GM21390 (cell line): ENCODE data around the gene CHIA.
"Not testable (repeated sequence)": the region's sequence is repeated elsewhere in the genome, so short reads cannot be mapped to it uniquely, and the experiment has no call there.

Experiments
- ATAC-seq: cut with Tn5 transposase; IDR thresholded peaks from one replicate; pipeline ENCODE4 v1.9.1; 2021; ENCODE audit not compliant: unreplicated experiment

The CHIA gene

DNA sequence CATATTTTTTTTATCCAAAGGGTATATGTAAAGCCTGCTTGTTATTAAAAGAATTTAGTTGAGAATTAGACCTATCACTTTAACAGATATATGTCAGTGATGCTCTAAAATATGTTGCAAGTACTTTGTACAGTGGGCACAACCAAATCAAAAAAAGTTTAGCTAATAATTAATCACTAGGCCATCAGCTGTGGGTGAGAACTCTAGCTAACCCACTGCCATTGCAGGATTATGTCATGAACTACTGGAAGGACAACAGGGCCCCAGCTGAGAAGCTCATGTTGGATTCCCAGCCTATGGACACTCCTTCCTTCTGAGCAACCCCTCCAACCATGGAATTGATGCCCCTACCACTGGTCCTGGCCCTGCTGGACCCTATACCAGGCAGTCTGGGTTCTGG is 6.8 kb upstream of the CHIA start:
- no peak for ATAC-seq

DNA sequence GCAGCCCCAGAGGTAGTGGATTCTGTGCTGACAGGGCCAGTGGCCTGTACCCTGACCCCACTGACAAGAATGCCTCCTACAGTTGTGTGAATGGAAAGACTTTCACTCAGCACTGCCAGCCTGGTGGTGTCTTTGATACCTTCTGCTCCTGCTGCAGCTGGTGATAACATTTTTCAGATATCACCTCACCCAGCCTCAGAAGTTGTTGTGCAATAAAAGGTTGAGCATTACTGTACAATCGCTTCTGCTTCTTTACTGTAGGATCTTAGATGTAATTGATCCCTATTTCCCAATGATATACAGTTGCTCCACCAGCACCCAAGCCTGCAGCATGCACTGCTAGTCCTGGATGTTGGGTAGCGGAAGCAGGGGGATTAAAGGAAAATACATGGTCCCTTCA is 4.8 kb upstream of the CHIA start:
- no peak for ATAC-seq

DNA sequence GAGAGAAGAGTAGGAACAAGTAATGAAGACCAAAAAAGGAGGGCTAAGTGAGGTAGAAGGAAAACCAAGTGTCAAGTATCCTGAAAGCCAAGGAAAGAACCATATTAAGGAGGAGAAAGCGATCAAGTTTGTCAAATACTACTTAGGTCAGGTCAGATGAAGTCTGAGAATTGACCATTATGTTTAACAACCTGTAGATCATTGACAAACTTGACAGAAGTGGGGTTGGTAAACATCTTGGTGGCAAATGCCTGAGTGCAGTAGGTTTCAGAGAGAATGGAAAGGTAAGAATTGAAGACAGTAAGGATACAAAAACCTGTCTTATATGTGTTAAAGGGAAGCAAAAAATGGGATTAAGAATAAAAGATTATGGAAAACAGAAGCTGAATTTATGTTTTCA is 3.7 kb upstream of the CHIA start:
- no peak for ATAC-seq

DNA sequence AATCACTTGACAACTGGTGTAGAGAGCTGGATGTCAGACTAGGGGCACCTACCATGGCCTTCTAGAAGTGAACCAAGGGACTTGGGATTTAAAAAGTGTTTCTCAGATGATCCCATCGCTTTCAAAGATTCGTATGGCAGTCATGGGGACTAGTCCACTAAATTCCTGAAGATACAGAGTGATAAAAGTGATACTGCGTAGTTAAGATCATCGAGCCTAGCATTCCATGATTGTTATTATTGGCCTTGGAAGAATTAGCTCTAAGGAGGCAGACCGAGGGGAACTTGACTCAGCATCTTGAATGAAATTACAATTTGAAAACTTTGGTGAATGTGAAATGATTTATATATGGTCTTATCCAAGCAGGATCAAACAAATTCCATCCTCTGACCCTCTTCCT is 1.3 kb upstream of the CHIA start:
- ATAC-seq, result no peak

DNA sequence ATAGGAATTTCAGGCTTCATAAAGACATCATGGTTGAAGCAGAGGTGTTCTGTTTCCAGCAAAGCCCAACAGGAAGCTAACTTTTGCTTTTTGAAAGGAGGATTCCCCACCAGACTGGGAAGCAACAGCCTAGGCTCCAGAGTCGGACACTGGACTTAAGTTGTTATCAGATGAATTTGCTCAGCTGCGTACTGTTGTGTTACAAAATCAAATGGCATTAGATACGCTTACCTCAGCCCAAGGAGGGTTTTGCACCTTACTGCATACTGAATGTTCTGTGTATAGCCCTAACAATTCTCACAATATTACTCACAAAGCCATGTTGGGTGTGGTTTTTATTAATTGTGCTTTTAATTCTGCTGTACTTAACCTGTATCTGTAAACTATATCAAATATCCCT is 547 bp upstream of the CHIA start:
- no peak for ATAC-seq

DNA sequence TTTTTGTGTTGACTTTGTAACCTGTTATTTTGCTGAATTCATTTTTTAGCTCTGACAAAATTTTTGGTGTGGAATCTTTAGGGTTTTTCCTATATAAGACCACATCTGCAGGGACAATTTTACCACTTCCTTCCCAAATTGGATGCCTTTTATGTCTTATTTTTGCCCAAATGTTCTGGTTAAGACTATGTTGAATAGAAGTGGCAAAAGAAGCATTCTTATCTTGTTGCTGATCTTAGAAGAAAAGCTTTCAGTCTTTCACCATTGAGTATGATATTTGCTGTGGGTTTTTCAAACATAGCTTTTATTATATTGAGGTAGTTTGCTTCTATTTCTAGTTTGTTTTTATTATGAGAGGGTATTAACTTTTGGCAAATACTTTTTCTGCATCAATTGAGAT is 3.7 kb downstream of the CHIA start:
- ATAC-seq, result no peak

DNA sequence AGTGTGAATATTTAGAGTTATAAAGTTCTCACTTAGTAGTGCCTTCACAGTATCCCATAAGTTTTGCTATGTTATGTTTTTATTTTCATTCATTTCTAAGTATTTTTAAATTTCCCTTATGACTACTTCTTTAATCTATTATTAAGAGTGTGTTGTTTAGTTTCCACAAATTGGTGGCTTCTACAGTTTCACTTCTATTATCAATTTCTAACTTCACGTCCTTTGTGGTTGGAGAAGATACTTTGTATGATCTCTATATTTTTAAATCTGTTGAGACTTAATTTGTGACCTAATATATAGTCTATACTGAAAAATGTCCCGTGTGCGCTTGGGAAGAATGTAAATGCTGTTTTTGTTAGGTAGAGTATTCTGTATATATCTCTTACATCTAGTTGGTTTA is 11.7 kb downstream of the CHIA start:
- ATAC-seq, result no peak

DNA sequence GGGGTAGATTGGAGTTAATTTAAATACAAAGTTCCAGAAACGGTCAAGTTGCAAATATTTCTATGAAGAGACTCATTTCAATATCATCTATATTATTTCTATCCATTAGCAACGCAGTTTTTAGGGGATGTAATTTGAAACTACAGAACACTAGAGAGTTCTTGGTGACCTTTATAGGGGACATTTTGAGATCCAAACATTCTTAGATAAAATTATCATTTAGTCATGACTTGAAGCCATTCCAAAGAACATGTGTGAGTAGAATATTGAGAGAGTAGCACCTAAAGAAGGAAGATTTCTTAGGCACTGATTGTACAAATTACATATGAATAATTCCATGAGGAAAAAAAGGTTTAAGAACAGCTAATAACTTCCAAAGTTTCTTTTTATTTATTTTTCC is 19.0 kb downstream of the CHIA start:
- no peak for ATAC-seq

DNA sequence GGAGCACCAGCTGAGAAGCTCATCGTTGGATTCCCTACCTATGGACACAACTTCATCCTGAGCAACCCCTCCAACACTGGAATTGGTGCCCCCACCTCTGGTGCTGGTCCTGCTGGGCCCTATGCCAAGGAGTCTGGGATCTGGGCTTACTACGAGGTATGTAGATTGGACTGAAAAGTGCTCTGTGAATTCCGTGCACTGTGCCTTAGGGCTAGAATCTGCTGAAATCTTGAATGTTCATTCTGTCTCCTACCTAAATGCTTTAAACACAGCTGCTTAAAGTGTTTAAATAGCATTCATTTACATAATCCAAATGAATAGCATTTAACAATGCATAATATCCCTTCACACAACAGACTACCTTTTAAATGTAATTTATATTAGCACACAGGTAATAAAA is 27.9 kb downstream of the CHIA start:
- no peak for ATAC-seq

DNA sequence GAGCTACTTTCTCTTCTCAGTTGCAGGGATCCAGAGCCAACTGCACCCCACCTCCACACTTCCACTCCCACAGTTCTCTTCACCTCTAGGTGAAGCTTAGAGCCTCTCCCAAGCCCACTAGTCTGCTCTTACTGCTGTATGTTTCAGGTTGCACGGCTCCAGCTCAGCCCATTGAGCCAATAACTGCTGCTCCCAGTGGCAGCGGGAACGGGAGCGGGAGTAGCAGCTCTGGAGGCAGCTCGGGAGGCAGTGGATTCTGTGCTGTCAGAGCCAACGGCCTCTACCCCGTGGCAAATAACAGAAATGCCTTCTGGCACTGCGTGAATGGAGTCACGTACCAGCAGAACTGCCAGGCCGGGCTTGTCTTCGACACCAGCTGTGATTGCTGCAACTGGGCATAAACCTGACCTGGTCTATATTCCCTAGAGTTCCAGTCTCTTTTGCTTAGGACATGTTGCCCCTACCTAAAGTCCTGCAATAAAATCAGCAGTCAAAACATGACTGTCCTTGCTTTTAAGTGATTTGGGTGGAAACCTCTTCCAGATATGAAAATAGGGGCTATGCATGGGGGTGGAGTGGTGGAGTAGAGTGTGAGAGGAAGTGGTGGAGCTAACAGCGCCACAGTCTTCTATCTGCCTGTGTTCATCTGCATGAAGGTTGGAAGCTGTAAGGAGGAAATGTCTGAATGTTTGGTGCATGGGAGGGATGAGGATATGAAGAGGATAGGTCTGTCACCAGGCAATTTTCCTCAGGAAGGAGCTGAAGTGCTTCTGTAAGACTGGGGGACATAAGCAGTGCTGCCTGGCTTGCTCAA is 29.6 kb downstream of the CHIA start:
- no peak for ATAC-seq

DNA sequence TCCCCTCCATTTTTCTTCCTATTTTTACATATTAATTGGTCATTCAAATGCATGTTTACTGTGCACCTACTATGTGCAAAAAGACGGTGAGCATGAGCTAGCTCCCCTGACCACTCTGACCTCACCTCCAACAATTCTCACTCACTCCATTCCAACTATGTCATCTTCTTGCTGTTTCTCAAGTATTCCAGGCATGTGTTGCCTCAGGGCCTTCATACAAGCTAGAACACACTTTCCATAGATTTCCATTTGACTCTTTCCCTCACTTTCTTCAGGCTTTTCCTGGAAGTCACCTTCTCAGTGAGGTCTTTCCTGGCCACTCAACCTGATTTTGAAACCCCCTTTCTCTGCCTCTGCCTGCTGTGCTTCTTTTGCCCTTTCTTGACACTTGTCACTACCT is 32.6 kb downstream of the CHIA start:
- no peak for ATAC-seq

DNA sequence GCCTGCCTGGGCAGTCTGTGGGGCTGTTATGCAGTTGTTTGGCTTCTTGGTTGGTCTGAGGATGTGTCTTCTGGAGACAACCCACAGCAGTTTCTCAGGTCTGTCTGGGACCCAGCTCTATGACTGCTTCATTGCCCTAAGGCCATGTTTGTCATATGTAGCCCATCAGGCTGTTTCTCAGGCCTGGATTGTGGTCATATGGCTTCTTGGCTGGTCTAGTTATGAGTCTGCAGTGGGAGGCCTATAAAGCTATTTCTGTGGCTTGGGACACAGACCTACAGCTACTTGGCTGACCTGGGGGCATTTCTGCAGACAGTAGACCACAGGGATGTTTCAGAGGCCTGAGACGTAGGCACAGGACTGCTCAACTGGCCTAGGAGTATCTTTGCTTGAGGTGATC is 41.5 kb downstream of the CHIA start:
- ATAC-seq, result no peak

DNA sequence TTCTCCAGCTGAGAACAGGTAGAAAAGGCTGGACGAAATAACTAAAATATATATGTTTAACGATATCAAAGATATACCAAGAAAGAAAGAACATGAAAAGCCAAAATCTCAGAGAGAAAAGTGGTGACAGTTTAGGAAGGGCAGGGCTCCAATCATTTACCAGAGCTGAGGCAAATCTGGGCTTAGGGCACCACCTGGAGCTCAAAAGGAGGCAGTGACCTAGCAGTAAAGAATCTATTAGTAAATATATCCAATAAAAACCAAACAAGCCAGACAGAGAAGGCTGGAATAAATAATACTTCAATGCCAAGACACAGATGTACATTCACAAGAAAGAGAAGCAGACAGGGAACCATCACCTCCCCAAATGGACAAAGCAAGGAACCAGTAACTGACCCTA is 43.5 kb downstream of the CHIA start:
- no peak for ATAC-seq

DNA sequence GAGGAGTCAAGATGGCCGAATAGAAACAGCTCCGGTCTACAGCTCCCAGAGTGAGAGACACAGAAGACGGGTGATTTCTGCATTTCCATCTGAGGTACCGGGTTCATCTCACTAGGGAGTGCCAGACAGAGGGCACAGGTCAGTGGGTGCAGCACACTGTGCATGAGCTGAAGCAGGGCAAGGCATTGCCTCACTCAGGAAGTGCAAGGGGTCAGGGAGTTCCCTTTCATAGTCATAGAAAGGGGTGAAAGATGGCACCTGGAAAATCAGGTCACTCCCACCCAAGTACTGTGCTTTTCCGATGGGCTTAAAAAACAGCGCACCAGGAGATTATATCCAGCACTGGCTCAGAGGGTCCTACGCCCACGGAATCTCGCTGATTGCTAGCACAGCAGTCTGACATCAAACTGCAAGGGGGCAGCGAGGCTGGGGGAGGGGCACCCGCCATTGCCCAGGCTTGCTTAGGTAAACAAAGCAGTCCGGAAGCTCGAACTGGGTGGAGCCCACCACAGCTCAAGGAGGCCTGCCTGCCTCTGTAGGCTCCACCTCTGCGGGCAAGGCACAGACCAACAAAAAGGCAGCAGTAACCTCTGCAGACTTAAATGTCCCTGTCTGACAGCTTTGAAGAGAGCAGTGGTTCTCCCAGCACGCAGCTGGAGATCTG is 44.7 kb downstream of the CHIA start:
- ATAC-seq, result not testable (repeated sequence)

DNA sequence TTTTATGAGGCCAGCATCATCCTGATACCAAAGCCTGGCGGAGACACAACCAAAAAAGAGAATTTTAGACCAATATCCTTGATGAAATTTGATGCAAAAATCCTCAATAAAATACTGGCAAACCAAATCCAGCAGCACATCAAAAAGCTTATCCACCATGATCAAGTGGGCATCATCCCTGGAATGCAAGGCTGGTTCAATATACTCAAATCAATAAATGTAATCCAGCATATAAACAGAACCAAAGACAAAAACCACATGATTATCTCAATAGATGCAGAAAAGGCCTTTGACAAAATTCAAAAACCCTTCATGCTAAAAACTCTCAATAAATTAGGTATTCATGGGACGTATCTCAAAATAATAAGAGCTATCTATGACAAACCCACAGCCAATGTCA is 48.2 kb downstream of the CHIA start:
- not testable (repeated sequence) for ATAC-seq

DNA sequence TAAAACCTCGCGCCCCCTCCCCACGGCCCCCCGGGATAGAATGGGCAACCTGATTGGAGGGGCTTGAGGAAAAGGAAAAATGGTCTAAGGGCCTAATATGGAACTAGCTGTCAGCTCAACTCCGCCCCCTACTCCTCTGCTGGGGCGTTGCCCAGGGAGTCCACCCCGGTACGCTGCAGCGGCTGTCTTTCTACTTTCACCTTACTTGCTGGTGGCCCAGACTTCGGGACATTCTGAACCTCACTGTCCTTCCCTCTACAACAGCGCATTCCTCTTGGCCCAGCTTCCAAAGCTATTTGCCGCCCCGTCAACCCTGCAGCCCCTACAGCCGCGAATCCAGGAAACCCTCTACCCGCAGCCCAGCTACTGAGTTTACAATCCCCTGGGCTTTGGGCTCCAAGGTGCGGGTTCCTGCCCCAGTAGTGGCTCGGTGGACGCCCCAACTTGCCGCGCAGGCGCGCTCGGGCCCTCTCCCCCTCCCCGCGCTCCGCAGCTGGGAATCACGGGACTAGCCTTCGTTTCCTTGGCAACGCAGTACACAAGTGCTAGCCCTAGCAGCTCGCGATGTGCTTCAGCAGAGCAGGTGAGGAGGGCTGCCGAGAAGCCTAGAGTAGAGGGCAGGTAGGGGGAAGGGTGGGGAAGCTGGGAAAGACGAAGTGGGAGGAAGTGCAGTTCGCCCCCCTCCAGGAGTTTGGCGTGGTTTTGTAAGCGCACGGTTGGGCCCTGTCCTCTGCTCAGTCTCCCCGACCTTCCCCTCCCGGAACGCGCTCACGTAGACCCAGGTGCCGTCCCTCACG is 55.6 kb downstream of the CHIA start:
- ATAC-seq, result peak; percentile 97

DNA sequence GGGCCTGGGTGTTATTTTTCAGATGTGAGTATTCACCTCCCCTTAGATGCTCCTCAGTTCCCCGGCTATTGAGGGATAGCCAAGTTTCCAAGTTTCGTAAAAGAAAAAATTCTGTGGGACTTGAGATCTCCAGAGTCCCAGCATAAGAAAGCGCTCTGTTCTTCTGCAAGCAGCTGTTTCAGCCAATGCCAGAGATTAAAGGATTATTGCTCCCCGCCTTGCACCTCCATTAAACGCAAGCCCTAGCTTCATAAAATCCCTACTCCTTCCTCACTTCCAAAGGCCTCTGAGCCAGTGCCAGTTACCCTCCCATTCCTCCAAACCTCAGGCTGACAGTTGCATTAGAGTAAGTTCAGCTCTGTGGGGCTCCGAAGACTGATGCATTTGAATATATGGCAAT is 56.4 kb downstream of the CHIA start:
- no peak for ATAC-seq

DNA sequence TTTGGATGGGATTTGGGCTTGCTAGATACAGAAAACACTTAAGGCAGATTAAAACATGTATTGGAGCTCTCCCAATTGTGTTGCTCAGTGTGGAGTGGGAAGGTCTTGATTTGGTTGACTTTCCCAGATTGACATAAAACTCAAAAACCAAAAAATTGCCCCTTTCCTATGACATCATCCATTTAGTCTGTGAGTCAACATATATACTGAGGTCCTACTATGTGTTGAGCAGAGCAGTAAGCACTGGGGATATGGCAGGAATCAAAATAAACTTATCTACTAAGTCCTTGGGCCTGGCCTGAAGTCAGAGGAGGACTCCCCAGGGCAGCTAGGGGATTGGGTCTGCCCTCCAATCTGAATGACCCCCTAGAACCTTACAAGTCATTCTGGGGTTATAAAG is 61.0 kb downstream of the CHIA start:
- ATAC-seq, result no peak

DNA sequence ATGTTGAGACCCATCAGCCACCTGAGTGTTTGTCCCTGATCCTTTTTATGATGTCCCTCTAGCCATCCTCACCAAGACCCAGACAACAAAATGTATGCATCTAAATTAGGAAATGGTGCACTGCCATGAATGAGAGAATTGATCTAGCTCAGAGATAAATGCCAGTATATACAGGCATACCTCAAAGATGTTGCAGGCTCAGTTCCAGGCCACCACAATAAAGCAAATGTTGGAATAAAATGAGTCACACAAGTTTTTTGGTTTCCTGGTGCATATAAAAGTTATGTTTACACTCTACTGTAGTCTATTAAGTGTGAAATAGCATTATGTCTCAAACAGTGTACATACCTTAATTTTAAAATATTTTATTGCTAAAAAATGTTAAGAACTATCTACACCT is 63.9 kb downstream of the CHIA start:
- no peak for ATAC-seq

DNA sequence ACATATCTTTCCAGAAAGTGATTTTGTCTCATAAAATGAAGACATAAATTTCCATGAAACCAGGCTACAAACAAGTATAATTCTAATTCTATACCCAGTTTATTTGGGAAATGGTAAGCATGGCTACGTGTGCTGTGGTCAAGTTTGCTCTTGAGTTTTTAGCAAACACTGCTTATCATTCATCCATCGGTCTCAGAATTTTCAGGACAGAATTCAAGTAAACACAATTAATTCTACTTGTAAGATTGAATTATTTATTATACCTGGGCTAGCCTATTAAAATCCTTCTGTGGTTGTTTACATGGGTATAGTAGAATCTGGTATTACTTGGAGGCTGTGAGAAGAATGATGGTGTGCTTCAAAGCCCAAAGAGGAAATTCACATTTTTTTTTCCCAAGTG is 68.3 kb downstream of the CHIA start:
- ATAC-seq, result no peak

DNA sequence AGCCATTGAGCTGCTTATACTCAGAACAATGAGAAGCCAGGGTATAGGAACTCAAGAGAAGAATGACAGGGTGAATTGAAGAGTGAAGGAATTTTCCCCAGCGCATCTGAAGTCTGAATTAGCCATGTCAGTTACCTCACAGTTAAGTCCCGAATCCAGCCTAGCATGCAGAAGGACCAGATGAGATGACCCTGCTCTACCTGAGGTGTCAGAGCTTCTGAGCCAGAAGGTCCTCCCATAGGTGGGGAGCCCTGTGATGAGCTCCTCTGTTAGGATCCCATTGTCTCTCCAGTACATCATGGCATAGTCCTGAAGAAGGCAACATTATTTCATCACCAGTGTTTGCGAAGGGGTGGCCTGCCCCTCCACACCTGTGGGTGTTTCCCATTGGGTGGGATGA is 68.7 kb downstream of the CHIA start:
- no peak for ATAC-seq

DNA sequence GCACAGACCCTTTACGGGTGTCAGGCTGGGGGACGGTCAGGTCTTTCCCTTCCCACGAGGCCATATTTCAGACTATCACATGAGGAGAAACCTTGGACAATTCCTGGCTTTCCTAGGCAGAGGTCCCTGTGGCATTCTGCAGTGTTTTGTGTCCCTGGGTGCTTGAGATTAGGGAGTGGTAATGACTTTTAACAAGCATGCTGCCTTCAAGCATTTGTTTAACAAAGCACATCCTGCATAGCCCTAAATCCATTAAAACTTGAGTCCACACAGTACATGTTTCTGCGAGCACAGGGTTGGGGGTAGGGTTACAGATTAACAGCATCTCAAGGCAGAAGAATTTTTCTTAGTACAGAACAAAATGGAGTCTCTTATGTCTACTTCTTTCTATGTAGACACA is 69.6 kb downstream of the CHIA start:
- not testable (repeated sequence) for ATAC-seq
